Mucosa of gallbladder (tissue), 1 donor: Measurements from ENCODE around the gene ABCA1. TPM values are rescaled to one million over a fixed set of nuclear protein-coding genes. Genes with fewer than 3 reads are reported as not detected.
"Not testable (repeated sequence)": the region's sequence is repeated elsewhere in the genome, so short reads cannot be mapped to it uniquely, and the experiment has no call there.

Experiments
- DNase-seq: peaks from one replicate; pipeline ENCODE4 v3.0.0-alpha.2; 2020; ENCODE audit warnings: low spot score
- total RNA-seq: library from RNA; stranded (reverse); gene quantifications from one replicate; pipeline ENCODE4 v1.2.1, GENCODE V29; 2021
- donor health status: DM: no; HTN: no; CAD: no.

Gene ABCA1
- total RNA-seq, 1 donor from 2014 or later: 36.4 TPM

GRCh38 chr9:104769655-104770054 is 158.3 kb downstream of the ABCA1 start:
- no peak for DNase-seq

GRCh38 chr9:104769029-104769428 is 158.9 kb downstream of the ABCA1 start:
- not testable (repeated sequence) for DNase-seq

- DNase-seq: no peak
Observed at GRCh38 chr9:104767507-104767906, 160.4 kb downstream of the ABCA1 start.

GRCh38 chr9:104766025-104766424 is 161.9 kb downstream of the ABCA1 start:
- no peak for DNase-seq

GRCh38 chr9:104765138-104765537 is 162.8 kb downstream of the ABCA1 start:
- no peak for DNase-seq

GRCh38 chr9:104758974-104759373 is 169.0 kb downstream of the ABCA1 start:
- DNase-seq: no peak

- no peak for DNase-seq
Observed at GRCh38 chr9:104750185-104750767, 177.7 kb downstream of the ABCA1 start.

GRCh38 chr9:104748359-104749031 is 179.5 kb downstream of the ABCA1 start:
- no peak for DNase-seq

GRCh38 chr9:104747565-104748358 is 180.2 kb downstream of the ABCA1 start, which contains the start of gene NIPSNAP3A:
NIPSNAP3A (plus strand) TSS chr9:104747683; CDS start chr9:104747793, 110 bp downstream.
- DNase-seq: peak; percentile 86

- no peak for DNase-seq
Observed at GRCh38 chr9:104747245-104747564, 180.8 kb downstream of the ABCA1 start.

GRCh38 chr9:104746798-104747197 is 181.2 kb downstream of the ABCA1 start:
- DNase-seq: no peak

- no peak for DNase-seq
Observed at GRCh38 chr9:104746285-104746684, 181.7 kb downstream of the ABCA1 start.

GRCh38 chr9:104745852-104746251 is 182.1 kb downstream of the ABCA1 start:
- no peak for DNase-seq

- DNase-seq: peak; percentile 33
Observed at GRCh38 chr9:104743376-104743985, 184.5 kb downstream of the ABCA1 start.

GRCh38 chr9:104740621-104741020 is 187.3 kb downstream of the ABCA1 start:
- no peak for DNase-seq

GRCh38 chr9:104738452-104738851 is 189.5 kb downstream of the ABCA1 start:
- DNase-seq: no peak

Other genes with a start within 250 kb of the ABCA1 start
- gene OR13D1, start 233.6 kb downstream of the ABCA1 start, total RNA-seq: not detected
- 19.5 TPM for gene NIPSNAP3A, start 180.5 kb downstream of the ABCA1 start, total RNA-seq
- gene NIPSNAP3B, start 164.0 kb downstream of the ABCA1 start, total RNA-seq: 2.8 TPM